Activated naive CD8-positive, alpha-beta T cell (primary cell): ENCODE data around the gene RALGAPA2.
A peak's percentile ranks its signal among the peaks of the same experiment; 100 is the strongest.

Source experiments
- H3K27ac Mint-ChIP-seq: one replicate; pipeline ENCODE4 v1.8.0; 2021; ENCODE audit warnings: mixed read lengths
- H3K27me3 Mint-ChIP-seq: one replicate; pipeline ENCODE4 v1.8.0; 2021; ENCODE audit warnings: mixed read lengths
- H3K36me3 Mint-ChIP-seq: one replicate; pipeline ENCODE4 v1.8.0; 2021; ENCODE audit warnings: mixed read lengths
- H3K4me1 Mint-ChIP-seq: one replicate; pipeline ENCODE4 v1.8.0; 2021; ENCODE audit warnings: low read depth, mixed read lengths
- H3K4me3 Mint-ChIP-seq: one replicate; pipeline ENCODE4 v1.8.0; 2021; ENCODE audit warnings: mild to moderate bottlenecking, mixed read lengths
- H3K9me3 Mint-ChIP-seq: one replicate; pipeline ENCODE4 v1.8.0; 2021; ENCODE audit warnings: low read depth, mixed read lengths

RALGAPA2 gene

GRCh38 chr20:20425823-20426654 lies 286.4 kb downstream of the RALGAPA2 start:
- H3K4me3 Mint-ChIP-seq, result no peak overlapping the region
- peak overlapping the region; percentile 17 for H3K27ac Mint-ChIP-seq
- H3K27me3 Mint-ChIP-seq, result no peaks in the 10 kb centered on the region
- no peaks in the 10 kb centered on the region for H3K9me3 Mint-ChIP-seq
- peaks cover 15% of the 10 kb centered on the region for H3K36me3 Mint-ChIP-seq
- peaks cover 1% of the 10 kb centered on the region for H3K4me1 Mint-ChIP-seq

- Mint-ChIP-seq H3K4me1 (peaks cover 4% of the 10 kb centered on the region), H3K4me3 (no peak overlapping the region), H3K27me3 (no peaks in the 10 kb centered on the region), H3K36me3 (peaks cover 20% of the 10 kb centered on the region), H3K27ac (no peak overlapping the region), H3K9me3 (no peaks in the 10 kb centered on the region)
Observed at GRCh38 chr20:20423117-20423516, 289.3 kb downstream of the RALGAPA2 start.

- H3K36me3 Mint-ChIP-seq, result peaks cover 19% of the 10 kb centered on the region
- H3K9me3 Mint-ChIP-seq, result no peaks in the 10 kb centered on the region
- no peaks in the 10 kb centered on the region for H3K27me3 Mint-ChIP-seq
- H3K4me3 Mint-ChIP-seq, result no peak overlapping the region
- H3K27ac Mint-ChIP-seq, result peak overlapping the region; percentile 23
- peaks cover 9% of the 10 kb centered on the region for H3K4me1 Mint-ChIP-seq
Observed at GRCh38 chr20:20417876-20418676, 294.4 kb downstream of the RALGAPA2 start.

- H3K36me3 Mint-ChIP-seq, result peaks cover 16% of the 10 kb centered on the region
- H3K27me3 Mint-ChIP-seq, result no peaks in the 10 kb centered on the region
- no peaks in the 10 kb centered on the region for H3K9me3 Mint-ChIP-seq
- no peak overlapping the region for H3K27ac Mint-ChIP-seq
- peaks cover 9% of the 10 kb centered on the region for H3K4me1 Mint-ChIP-seq
- H3K4me3 Mint-ChIP-seq, result no peak overlapping the region
Observed at GRCh38 chr20:20415321-20415720, 297.1 kb downstream of the RALGAPA2 start.

- no peak overlapping the region for H3K4me3 Mint-ChIP-seq
- peaks cover 9% of the 10 kb centered on the region for H3K4me1 Mint-ChIP-seq
- H3K27me3 Mint-ChIP-seq, result no peaks in the 10 kb centered on the region
- H3K9me3 Mint-ChIP-seq, result no peaks in the 10 kb centered on the region
- peaks cover 16% of the 10 kb centered on the region for H3K36me3 Mint-ChIP-seq
- no peak overlapping the region for H3K27ac Mint-ChIP-seq
Observed at GRCh38 chr20:20414640-20415220, 297.7 kb downstream of the RALGAPA2 start.

GRCh38 chr20:20413810-20414281 lies 298.6 kb downstream of the RALGAPA2 start:
- Mint-ChIP-seq H3K36me3 (peaks cover 16% of the 10 kb centered on the region), H3K4me1 (peaks cover 9% of the 10 kb centered on the region), H3K4me3 (no peak overlapping the region), H3K9me3 (no peaks in the 10 kb centered on the region), H3K27ac (no peak overlapping the region), H3K27me3 (no peaks in the 10 kb centered on the region)

- no peaks in the 10 kb centered on the region for H3K9me3 Mint-ChIP-seq
- peak overlapping the region; percentile 43 for H3K27ac Mint-ChIP-seq
- H3K27me3 Mint-ChIP-seq, result no peaks in the 10 kb centered on the region
- H3K4me1 Mint-ChIP-seq, result peaks cover 2% of the 10 kb centered on the region
- H3K36me3 Mint-ChIP-seq, result peaks cover 10% of the 10 kb centered on the region
- no peak overlapping the region for H3K4me3 Mint-ChIP-seq
Observed at GRCh38 chr20:20412750-20413149, 299.7 kb downstream of the RALGAPA2 start.

GRCh38 chr20:20411836-20412235 lies 300.6 kb downstream of the RALGAPA2 start:
- Mint-ChIP-seq H3K4me1 (no peaks in the 10 kb centered on the region), H3K4me3 (no peak overlapping the region), H3K36me3 (peaks cover 10% of the 10 kb centered on the region)

GRCh38 chr20:20411402-20411801 lies 301.0 kb downstream of the RALGAPA2 start:
- H3K27me3 Mint-ChIP-seq, result no peaks in the 10 kb centered on the region
- no peaks in the 10 kb centered on the region for H3K4me1 Mint-ChIP-seq
- no peaks in the 10 kb centered on the region for H3K9me3 Mint-ChIP-seq
- H3K27ac Mint-ChIP-seq, result no peak overlapping the region
- H3K4me3 Mint-ChIP-seq, result no peak overlapping the region
- peaks cover 10% of the 10 kb centered on the region for H3K36me3 Mint-ChIP-seq

More at GRCh38 chr20:20411836-20412235, 300.6 kb downstream of the RALGAPA2 start:
- Mint-ChIP-seq H3K9me3 (no peaks in the 10 kb centered on the region), H3K27ac (no peak overlapping the region), H3K27me3 (no peaks in the 10 kb centered on the region)

GRCh38 chr20:20410678-20411077 lies 301.8 kb downstream of the RALGAPA2 start:
- no peaks in the 10 kb centered on the region for H3K4me1 Mint-ChIP-seq

GRCh38 chr20:20409331-20409730 lies 303.1 kb downstream of the RALGAPA2 start:
- Mint-ChIP-seq H3K27ac (no peak overlapping the region), H3K4me1 (no peaks in the 10 kb centered on the region), H3K9me3 (no peaks in the 10 kb centered on the region), H3K36me3 (peaks cover 10% of the 10 kb centered on the region), H3K27me3 (no peaks in the 10 kb centered on the region), H3K4me3 (no peak overlapping the region)

More at GRCh38 chr20:20410678-20411077, 301.8 kb downstream of the RALGAPA2 start:
- Mint-ChIP-seq H3K27ac (no peak overlapping the region), H3K4me3 (no peak overlapping the region), H3K9me3 (no peaks in the 10 kb centered on the region), H3K27me3 (no peaks in the 10 kb centered on the region), H3K36me3 (peaks cover 10% of the 10 kb centered on the region)

- Mint-ChIP-seq H3K27me3 (no peaks in the 10 kb centered on the region), H3K27ac (no peak overlapping the region), H3K4me3 (no peak overlapping the region), H3K9me3 (no peaks in the 10 kb centered on the region), H3K36me3 (peaks cover 10% of the 10 kb centered on the region), H3K4me1 (no peaks in the 10 kb centered on the region)
Observed at GRCh38 chr20:20407891-20408805, 304.3 kb downstream of the RALGAPA2 start.

- no peaks in the 10 kb centered on the region for H3K4me1 Mint-ChIP-seq
- no peaks in the 10 kb centered on the region for H3K9me3 Mint-ChIP-seq
- no peak overlapping the region for H3K27ac Mint-ChIP-seq
- no peaks in the 10 kb centered on the region for H3K27me3 Mint-ChIP-seq
- no peak overlapping the region for H3K4me3 Mint-ChIP-seq
- peaks cover 6% of the 10 kb centered on the region for H3K36me3 Mint-ChIP-seq
Observed at GRCh38 chr20:20406306-20406705, 306.1 kb downstream of the RALGAPA2 start.

GRCh38 chr20:20405623-20406022 lies 306.8 kb downstream of the RALGAPA2 start:
- Mint-ChIP-seq H3K4me1 (no peaks in the 10 kb centered on the region), H3K36me3 (peaks cover 3% of the 10 kb centered on the region), H3K27ac (no peak overlapping the region)

More at GRCh38 chr20:20405623-20406022, 306.8 kb downstream of the RALGAPA2 start:
- Mint-ChIP-seq H3K4me3 (no peak overlapping the region), H3K27me3 (no peaks in the 10 kb centered on the region), H3K9me3 (no peaks in the 10 kb centered on the region)
